ENCODE data around the gene KLHL42. TPM values are rescaled to one million over a fixed set of nuclear protein-coding genes. Genes with fewer than 3 reads are reported as not detected.

Gene KLHL42
- total and polyA plus RNA-seq, 2 of the 13 experiments (the other 11 are each of a cell fraction or from before 2014, with no cell fraction given): 13.5 to 14.0 TPM

GRCh38 chr12:27754795-27755194 lies 25.2 kb upstream of the KLHL42 start:
- H3K27ac ChIP-seq (ENCODE audit: extremely low read length, insufficient read depth, low read length): no peak overlapping the region
- WGBS (ENCODE audit: low lambda C conversion rate): 87% methylated on average over 3 of the region's 3 CpGs
- no peak overlapping the region for H3K4me2 ChIP-seq (ENCODE audit: low read depth, low read length)
- POLR2A ChIA-PET: interaction anchor here (0.8 kb wide), 1 partner anchor 25 kb away, joined by 3 read pairs; no protein-coding TSS in a partner anchor
- H3K79me2 ChIP-seq (ENCODE audit: insufficient read depth, low read length): no peaks in the 10 kb centered on the region
- TF ChIP-seq HNF4A (CRISPR knock-in tag; IDR thresholded peaks at IDR 0.05): 0 out of 2 replicates have a peak, but pooled peaks have one; percentile 13
- TF ChIP-seq SRSF1 (optimal IDR thresholded peaks at IDR 0.05; ENCODE audit: low read depth, low read length): no peak
- TF ChIP-seq ZNF776 (CRISPR knock-in tag; IDR thresholded peaks at IDR 0.05): no peak
- no peak for TF ChIP-seq ZNF589 (CRISPR knock-in tag; conservative IDR thresholded peaks at IDR 0.05)
- TF ChIP-seq ZNF607 (CRISPR knock-in tag; IDR thresholded peaks at IDR 0.05; ENCODE audit: borderline replicate concordance): no peak
- in situ Hi-C loops (cut with HindIII; ENCODE audit: extremely low pct_ligation_motif_present, low pct_unique_long_range_greater_than_20kb) (no loop called here), intact Hi-C loops (cut with micrococcal nuclease; ENCODE audit: unreplicated experiment) (no loop called here)
- H3K9me3 ChIP-seq (ENCODE audit: low read length): no peaks in the 10 kb centered on the region
- no peak for DNase-seq (ENCODE audit: low spot score)
- ATAC-seq: no peak
- H3K4me1 ChIP-seq (ENCODE audit: insufficient read depth, low read length): peaks cover 45% of the 10 kb centered on the region
- no peak overlapping the region for H3K9ac ChIP-seq (ENCODE audit: insufficient read depth, low read depth, low read length)
- H3K27me3 ChIP-seq (ENCODE audit: control insufficient read depth in 1 of 2, insufficient read depth in 2 of 2, low read length in 2 of 2): no peaks in the 10 kb centered on the region
- H3K4me3 ChIP-seq (replicated peaks in 1 of 3; ENCODE audit: insufficient read depth in 1 of 3, low read depth in 2 of 3, low read length in 3 of 3): no peak overlapping the region
- no peak overlapping the region for H2AFZ ChIP-seq (ENCODE audit: low read length)
- no TSS peak for BruUV-seq (replicated peaks)
- H4K20me1 ChIP-seq (ENCODE audit: insufficient read depth, low read length): no peaks in the 10 kb centered on the region
- no peak for FAIRE-seq
- H3K36me3 ChIP-seq (replicated peaks in 1 of 2; ENCODE audit: control insufficient read depth in 1 of 2, insufficient read depth in 2 of 2, low read length in 2 of 2): peaks cover 4 to 24% of the 10 kb centered on the region in 2 experiments; a peak in 4 of 5 replicates
- CTCF ChIA-PET (ENCODE audit: low intra/inter-chr PET ratio, low total read pairs): no interaction called here

DNA sequence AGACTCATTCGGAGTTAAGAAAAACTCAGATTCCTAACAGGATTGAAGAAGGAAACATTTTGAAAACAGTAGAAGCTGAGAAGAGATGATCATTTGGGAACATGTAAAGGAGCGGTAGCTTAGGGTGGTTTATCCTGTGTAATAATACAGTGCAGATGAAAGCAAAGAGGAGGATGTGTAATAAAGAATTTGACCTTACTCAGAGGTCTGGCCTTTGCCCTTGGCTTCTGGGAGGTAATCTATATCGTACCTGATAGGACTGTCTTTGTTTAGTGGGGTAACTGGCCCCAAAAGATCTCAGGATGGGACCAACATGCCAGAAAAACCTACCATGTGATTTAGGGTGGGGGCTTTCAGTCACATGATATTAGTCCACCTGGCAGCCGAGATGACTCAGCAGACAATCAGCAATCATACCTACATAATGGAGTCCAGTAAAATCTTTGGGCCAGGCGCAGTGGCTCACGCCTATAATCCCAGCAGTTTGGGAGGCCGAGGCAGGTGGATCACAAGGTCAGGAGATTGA lies 23.3 kb upstream of the KLHL42 start:
- POLR2A ChIA-PET: interaction anchor here (1.0 kb wide), 1 partner anchor 23 kb away, joined by 3 read pairs; the partner anchor contains the start of genes KLHL42 and MANSC4
- Histone ChIP-seq H4K20me1 (ENCODE audit: insufficient read depth, low read length) (no peaks in the 10 kb centered on the region), H3K27me3 (ENCODE audit: control insufficient read depth in 1 of 2, insufficient read depth in 2 of 2, low read length in 2 of 2) (no peaks in the 10 kb centered on the region), H3K4me1 (ENCODE audit: insufficient read depth, low read length) (peaks cover 43% of the 10 kb centered on the region), H3K4me3 (replicated peaks in 1 of 3; ENCODE audit: insufficient read depth in 1 of 3, low read depth in 2 of 3, low read length in 3 of 3) (no peak overlapping the region), H3K9me3 (ENCODE audit: low read length) (no peaks in the 10 kb centered on the region), H2AFZ (ENCODE audit: low read length) (no peak overlapping the region), H3K9ac (ENCODE audit: insufficient read depth, low read depth, low read length) (no peak overlapping the region), H3K27ac (ENCODE audit: extremely low read length, insufficient read depth, low read length) (peak overlapping the region; percentile 44), H3K79me2 (ENCODE audit: insufficient read depth, low read length) (no peaks in the 10 kb centered on the region), H3K4me2 (ENCODE audit: low read depth, low read length) (no peak overlapping the region), H3K36me3 (replicated peaks in 1 of 2; ENCODE audit: control insufficient read depth in 1 of 2, insufficient read depth in 2 of 2, low read length in 2 of 2) (peaks cover 4 to 24% of the 10 kb centered on the region in 2 experiments; a peak in 4 of 5 replicates)
- in situ Hi-C loops (cut with HindIII; ENCODE audit: extremely low pct_ligation_motif_present, low pct_unique_long_range_greater_than_20kb): no loop called here
- ATAC-seq (peak; percentile 71), DNase-seq (ENCODE audit: low spot score) (peak; percentile 20), FAIRE-seq (peak; percentile 49)
- CTCF ChIA-PET (ENCODE audit: low intra/inter-chr PET ratio, low total read pairs): no interaction called here
- intact Hi-C loops (cut with micrococcal nuclease; ENCODE audit: unreplicated experiment): no loop called here
- 81% methylated on average over 6 of the region's 7 CpGs for WGBS (ENCODE audit: low lambda C conversion rate)
- BruUV-seq (replicated peaks): no TSS peak
- TF ChIP-seq KLF9 (CRISPR knock-in tag; IDR thresholded peaks at IDR 0.05; ENCODE audit: low read depth) (no peak), MBD4 (IDR thresholded peaks at IDR 0.05; ENCODE audit: borderline replicate concordance, low read length) (no peak), NFE2L2 (IDR thresholded peaks at IDR 0.05; ENCODE audit: low read length) (peak; percentile 49), SOX6 (IDR thresholded peaks at IDR 0.05) (no peak), SOX6 (CRISPR knock-in tag; IDR thresholded peaks at IDR 0.05) (no peak), JDP2 (CRISPR knock-in tag; IDR thresholded peaks at IDR 0.05; ENCODE audit: borderline replicate concordance) (no peak), NR2F1 (CRISPR knock-in tag; IDR thresholded peaks at IDR 0.05) (peak in 1 of 2 experiments; percentile 53; a peak in 1 of 4 replicates), POLR2A (IDR thresholded peaks at IDR 0.05; ENCODE audit: insufficient read depth in 1 of 2, low read depth in 2 of 2, low read length in 2 of 2) (no peak), JUN (CRISPR knock-in tag; IDR thresholded peaks at IDR 0.05) (no peak), HOMEZ (CRISPR knock-in tag; IDR thresholded peaks at IDR 0.05; ENCODE audit: low read depth) (peak; percentile 56; the same call in 1 of the 2 replicates), ZMYM4 (CRISPR knock-in tag; IDR thresholded peaks at IDR 0.05) (peak; percentile 33; the same call in 1 of the 2 replicates), ZNF33A (CRISPR knock-in tag; IDR thresholded peaks at IDR 0.05; ENCODE audit: borderline replicate concordance) (no peak), EZH2 (conservative IDR thresholded peaks at IDR 0.05; ENCODE audit: low read depth, low read length) (no peak)
- TF ChIP-seq, protein P1, sequence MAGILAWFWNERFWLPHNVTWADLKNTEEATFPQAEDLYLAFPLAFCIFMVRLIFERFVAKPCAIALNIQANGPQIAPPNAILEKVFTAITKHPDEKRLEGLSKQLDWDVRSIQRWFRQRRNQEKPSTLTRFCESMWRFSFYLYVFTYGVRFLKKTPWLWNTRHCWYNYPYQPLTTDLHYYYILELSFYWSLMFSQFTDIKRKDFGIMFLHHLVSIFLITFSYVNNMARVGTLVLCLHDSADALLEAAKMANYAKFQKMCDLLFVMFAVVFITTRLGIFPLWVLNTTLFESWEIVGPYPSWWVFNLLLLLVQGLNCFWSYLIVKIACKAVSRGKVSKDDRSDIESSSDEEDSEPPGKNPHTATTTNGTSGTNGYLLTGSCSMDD (CRISPR knock-in tag; IDR thresholded peaks at IDR 0.05): no peak
